ENCODE data around the gene SYT9.

SYT9 gene

DNA sequence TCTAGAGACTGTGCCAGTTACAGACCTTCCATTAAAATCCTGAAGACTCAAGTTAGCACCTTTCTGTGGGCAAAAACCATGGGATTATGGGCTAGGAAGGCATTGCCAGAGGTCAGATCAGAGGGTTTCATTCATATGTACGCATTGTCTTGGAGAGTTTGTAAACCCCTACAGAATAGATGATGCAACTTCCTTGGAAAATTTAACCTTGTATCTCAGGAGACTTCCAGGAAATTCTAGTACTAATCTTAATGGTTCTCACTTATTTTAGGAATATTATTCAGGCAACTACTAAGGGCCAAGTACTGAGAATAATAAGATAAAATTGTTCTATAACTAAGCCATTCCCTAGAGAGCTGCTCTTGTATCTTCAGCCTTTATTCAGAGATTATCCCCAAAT lies 240.5 kb downstream of the SYT9 start:
- TF ChIP-seq, protein P1, sequence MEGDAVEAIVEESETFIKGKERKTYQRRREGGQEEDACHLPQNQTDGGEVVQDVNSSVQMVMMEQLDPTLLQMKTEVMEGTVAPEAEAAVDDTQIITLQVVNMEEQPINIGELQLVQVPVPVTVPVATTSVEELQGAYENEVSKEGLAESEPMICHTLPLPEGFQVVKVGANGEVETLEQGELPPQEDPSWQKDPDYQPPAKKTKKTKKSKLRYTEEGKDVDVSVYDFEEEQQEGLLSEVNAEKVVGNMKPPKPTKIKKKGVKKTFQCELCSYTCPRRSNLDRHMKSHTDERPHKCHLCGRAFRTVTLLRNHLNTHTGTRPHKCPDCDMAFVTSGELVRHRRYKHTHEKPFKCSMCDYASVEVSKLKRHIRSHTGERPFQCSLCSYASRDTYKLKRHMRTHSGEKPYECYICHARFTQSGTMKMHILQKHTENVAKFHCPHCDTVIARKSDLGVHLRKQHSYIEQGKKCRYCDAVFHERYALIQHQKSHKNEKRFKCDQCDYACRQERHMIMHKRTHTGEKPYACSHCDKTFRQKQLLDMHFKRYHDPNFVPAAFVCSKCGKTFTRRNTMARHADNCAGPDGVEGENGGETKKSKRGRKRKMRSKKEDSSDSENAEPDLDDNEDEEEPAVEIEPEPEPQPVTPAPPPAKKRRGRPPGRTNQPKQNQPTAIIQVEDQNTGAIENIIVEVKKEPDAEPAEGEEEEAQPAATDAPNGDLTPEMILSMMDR (conservative IDR thresholded peaks at IDR 0.05; ENCODE audit: low read depth, low read length) = no peak
- DNase-seq (ENCODE audit: low read depth) = no peak
- no peak overlapping the region for H3K4me3 ChIP-seq (ENCODE audit: low read depth, low read length)

DNA sequence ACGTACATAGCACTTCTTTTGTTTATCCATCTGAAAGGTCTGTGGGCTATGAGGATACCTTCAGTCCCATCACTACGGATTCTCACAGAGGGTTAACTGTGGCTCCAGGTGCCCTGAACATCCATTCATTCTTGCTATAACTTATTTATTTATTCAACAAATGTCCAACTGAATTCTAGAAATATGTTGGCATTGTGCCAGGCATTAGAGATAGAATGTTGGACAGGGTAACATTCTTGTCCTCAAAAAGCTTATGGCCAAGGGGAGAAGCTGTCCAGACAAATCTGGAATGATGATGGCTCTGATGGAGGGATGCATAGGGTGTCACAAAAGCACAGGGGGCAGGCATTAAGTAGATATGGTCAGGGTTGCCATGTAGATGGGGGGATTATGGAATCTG lies 242.0 kb downstream of the SYT9 start:
- DNase-seq (ENCODE audit: low read depth) = no peak
- no peak overlapping the region for H3K4me3 ChIP-seq (ENCODE audit: low read depth, low read length)
- TF ChIP-seq, protein P1 (conservative IDR thresholded peaks at IDR 0.05; ENCODE audit: low read depth, low read length) = no peak

DNA sequence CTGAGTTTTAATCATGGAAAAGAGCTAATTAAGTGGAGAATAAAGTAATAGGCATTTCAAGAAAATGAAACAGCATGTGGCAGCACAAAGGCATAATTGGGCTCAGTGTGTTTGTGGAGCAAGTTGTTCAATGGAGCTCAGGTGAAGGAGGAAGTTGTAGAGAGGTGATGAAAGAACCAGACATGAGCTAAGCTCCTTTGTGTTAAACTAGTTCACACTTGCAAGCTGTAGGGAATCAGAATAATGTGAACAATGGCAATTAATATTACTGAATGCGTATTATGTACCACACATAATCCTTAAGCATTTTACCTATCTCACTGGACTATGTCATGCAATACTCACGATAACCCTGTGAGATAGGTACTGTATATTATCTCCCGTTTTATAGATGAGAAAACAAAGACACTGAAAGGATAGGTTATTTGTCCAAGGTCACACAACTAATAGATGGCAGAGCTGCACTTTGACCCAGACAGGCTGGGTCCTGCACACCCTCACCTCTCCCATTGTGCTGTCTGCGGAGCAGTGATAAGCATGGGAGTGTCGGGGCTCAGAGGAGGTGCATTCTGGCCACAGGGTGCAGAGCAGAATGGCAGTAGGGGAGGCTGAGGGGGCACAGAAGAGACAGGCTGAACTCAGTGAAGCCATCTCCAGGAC lies 242.5 kb downstream of the SYT9 start:
- TF ChIP-seq, protein P1 (conservative IDR thresholded peaks at IDR 0.05; ENCODE audit: low read depth, low read length) = no peak
- no peak for DNase-seq (ENCODE audit: low read depth)
- no peak overlapping the region for H3K4me3 ChIP-seq (ENCODE audit: low read depth, low read length)

DNA sequence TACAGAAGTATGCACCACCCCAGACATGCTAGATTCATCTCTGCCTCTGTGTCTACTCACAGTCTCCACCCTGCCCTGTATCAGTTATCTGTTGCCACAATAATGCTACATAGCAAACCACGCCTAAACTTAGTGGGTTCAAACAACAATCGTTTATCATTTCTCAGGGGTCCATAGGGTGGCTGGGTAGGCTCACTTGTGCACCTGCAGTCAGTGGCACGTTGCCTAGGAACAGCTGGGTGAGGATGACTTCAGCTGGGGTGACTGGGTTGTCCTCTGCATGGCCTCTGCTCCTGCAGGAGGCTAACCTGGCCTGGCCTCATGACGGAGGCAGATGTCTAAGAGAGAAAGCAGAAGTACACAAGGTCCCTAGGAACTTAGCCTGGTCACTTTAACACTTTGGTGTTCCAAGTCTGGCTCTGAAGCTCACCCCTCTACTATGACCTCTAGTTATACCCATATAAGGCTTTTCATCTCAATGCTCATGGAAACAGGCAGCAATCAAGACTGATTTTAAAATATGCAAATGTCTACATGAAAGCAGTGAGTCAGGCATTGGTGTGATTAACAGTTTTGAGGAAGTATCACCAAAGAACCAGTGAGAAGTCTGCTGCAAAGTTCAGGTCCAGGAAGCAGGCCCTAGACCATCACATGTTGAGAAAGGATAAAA lies 244.3 kb downstream of the SYT9 start:
- TF ChIP-seq, protein P1 (conservative IDR thresholded peaks at IDR 0.05; ENCODE audit: low read depth, low read length) = no peak
- H3K4me3 ChIP-seq (ENCODE audit: low read depth, low read length) = no peak overlapping the region
- DNase-seq (ENCODE audit: low read depth) = no peak

DNA sequence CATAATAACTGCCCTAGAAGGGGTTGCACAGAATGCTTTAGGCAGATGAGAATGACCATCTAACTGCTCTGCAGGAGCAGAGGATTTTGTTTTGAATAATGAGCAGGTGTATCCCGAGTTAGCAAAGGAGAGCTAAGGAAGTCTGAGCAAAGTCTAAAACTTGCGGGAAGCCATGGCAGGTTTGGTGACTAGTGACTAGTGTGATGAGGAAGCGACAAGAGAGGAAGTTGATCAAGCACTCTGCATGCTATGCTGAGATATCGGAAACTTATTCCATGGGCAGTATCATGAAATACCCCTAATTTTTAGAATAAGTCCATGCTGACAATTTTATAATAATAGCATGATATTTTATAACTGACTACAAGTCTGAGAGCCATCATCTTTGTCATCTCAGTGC lies 246.5 kb downstream of the SYT9 start:
- DNase-seq (ENCODE audit: low read depth) = no peak
- TF ChIP-seq, protein P1 (conservative IDR thresholded peaks at IDR 0.05; ENCODE audit: low read depth, low read length) = no peak
- H3K4me3 ChIP-seq (ENCODE audit: low read depth, low read length) = no peak overlapping the region

DNA sequence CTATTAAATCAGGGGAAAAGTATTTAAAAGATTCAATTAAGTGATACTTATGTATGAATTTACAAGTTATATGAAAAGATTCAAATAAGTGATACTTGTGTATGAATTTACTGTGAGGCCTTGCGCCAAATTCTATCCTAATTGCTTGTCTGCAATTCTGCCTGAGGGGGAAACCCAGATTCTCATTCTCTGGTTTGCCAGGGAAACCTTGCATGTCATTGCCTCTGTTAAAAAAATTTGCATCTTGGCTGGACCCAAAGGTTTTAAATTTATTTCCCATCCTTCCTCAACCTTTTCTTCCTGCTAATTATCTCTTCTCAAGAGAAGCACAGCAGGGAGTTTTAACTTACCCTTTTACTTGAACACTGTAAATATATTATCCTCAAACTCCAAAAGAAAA lies 247.4 kb downstream of the SYT9 start:
- no peak overlapping the region for H3K4me3 ChIP-seq (ENCODE audit: low read depth, low read length)
- DNase-seq (ENCODE audit: low read depth) = no peak
- TF ChIP-seq, protein P1 (conservative IDR thresholded peaks at IDR 0.05; ENCODE audit: low read depth, low read length) = no peak

DNA sequence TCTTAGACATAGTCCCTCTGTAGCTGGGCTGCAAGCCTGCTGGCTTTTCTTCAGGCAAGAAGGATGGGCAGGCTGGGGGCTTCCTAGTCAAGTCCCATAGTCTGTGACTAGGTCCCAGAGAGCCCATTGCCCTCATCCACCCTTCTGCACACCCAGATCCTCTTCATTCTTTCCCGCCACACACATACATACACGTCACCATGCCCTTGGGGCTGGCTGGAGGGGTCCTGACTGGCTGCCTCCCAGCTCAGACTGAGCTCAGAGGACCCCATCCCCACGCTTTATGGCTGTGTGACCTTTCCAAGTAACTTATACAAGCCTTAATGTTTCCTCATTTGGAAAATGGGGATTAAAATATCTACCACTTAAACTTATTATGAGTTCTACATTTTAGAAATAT lies 248.5 kb downstream of the SYT9 start:
- no peak for DNase-seq (ENCODE audit: low read depth)
- TF ChIP-seq, protein P1 (conservative IDR thresholded peaks at IDR 0.05; ENCODE audit: low read depth, low read length) = no peak
- no peak overlapping the region for H3K4me3 ChIP-seq (ENCODE audit: low read depth, low read length)

Measured in choroid plexus epithelial cell (primary cell).